Neural cell (in vitro differentiated cells): ENCODE data around the gene PARP1.

Source experiments
- CTCF ChIP-seq: fragments of 450-650 bp; IDR thresholded peaks from 2 replicates; pipeline ENCODE4 v1.5.1; 2014; ENCODE audit warnings: antibody characterized with exemption, mild to moderate bottlenecking, moderate library complexity; ENCODE audit not compliant: poor library complexity, severe bottlenecking
- EZH2 ChIP-seq: fragments of 200-600, 300-800 bp; shearing (Covaris generic), sonication (generic); IDR thresholded peaks from 2 replicates; pipeline ENCODE4 v1.6.1; 2014; ENCODE audit warnings: antibody characterized with exemption, low read length, borderline replicate concordance, mild to moderate bottlenecking; ENCODE audit not compliant: insufficient read depth, poor library complexity, severe bottlenecking
- POLR2AphosphoS5 ChIP-seq: IDR thresholded peaks from 2 replicates; pipeline ENCODE4 v1.6.1; 2012

- no peak for TF ChIP-seq CTCF
- TF ChIP-seq POLR2AphosphoS5, result no peak
- TF ChIP-seq EZH2, result no peak
These were observed 12.1 kb downstream of the PARP1 start for GRCh38 chr1:226395753-226396152.
